Panc1 (cell line): ENCODE data around the gene UBA52. TPM values are rescaled to one million over a fixed set of nuclear protein-coding genes. Genes with fewer than 3 reads are reported as not detected.

Experiments
- ATAC-seq: fragments of 200-7000 bp; cut with Tn5 transposase; 2 replicates; pipeline ENCODE4 v1.9.1; 2020; ENCODE audit warnings: mild to moderate bottlenecking, moderate library complexity
- BruUV-seq: library from RNA; stranded (reverse); fragments of 400-500 nt; replicated peaks from 2 replicates; lab custom pipeline; 2021; lab: Mats Ljungman, UMichigan
- CTCF ChIA-PET: fragments of 300-600 bp; sonication (Branson Sonifier 250); formaldehyde crosslinking; loops from one replicate; lab custom pipeline; 2022; ENCODE audit warnings: antibody characterized with exemption; lab: Charles Lee
- POLR2A ChIA-PET: fragments of 300-600 bp; sonication (Branson Sonifier 250); formaldehyde crosslinking; loops from one replicate; lab custom pipeline; 2022; ENCODE audit warnings: antibody characterized with exemption; lab: Charles Lee
- DNase-seq: peaks from one replicate; pipeline ENCODE4 v3.0.0-alpha.2; 2010; ENCODE audit warnings: low read depth, low spot score
- H3K27ac ChIP-seq: 2 replicates; pipeline ENCODE4 v1.5.1; 2011; ENCODE audit warnings: mild to moderate bottlenecking, low read length, inconsistent platforms
- H3K27me3 ChIP-seq: fragments of 200-500 bp; sonication (Bioruptor generic); 2 replicates; pipeline ENCODE4 v1.6.0; 2014; ENCODE audit warnings: low read length, inconsistent platforms; ENCODE audit not compliant: control insufficient read depth, insufficient read depth
- H3K36me3 ChIP-seq: fragments of 200-500 bp; sonication (Bioruptor generic); 2 replicates; pipeline ENCODE4 v1.5.1; 2014; ENCODE audit warnings: inconsistent platforms, mild to moderate bottlenecking, low read length, moderate library complexity; ENCODE audit not compliant: control insufficient read depth, insufficient read depth
- H3K4me1 ChIP-seq: 2 replicates; pipeline ENCODE4 v1.5.1; 2011; ENCODE audit warnings: inconsistent platforms, mild to moderate bottlenecking, low read length, moderate library complexity; ENCODE audit not compliant: control insufficient read depth, insufficient read depth
- H3K4me3 ChIP-seq, 2 experiments: 2 replicates each; pipeline ENCODE4 v1.5.1; 2011 to 2012; ENCODE audit warnings: low read depth in 2 of 2, low read length in 2 of 2, mild to moderate bottlenecking in 2 of 2, inconsistent platforms in 1 of 2, moderate library complexity in 1 of 2
- H3K9me3 ChIP-seq: fragments of 200-500 bp; sonication (Bioruptor generic); 2 replicates; pipeline ENCODE4 v1.5.1; 2014; ENCODE audit warnings: low read depth, mild to moderate bottlenecking, inconsistent platforms, low read length, moderate library complexity; ENCODE audit not compliant: control insufficient read depth, insufficient read depth
- CTCF ChIP-seq: fragments of 450-650 bp; IDR thresholded peaks from 2 replicates; pipeline ENCODE4 v1.5.1; 2017; ENCODE audit warnings: mild to moderate bottlenecking
- POLR2AphosphoS5 ChIP-seq: IDR thresholded peaks from 2 replicates; pipeline ENCODE4 v1.6.1; 2012; ENCODE audit warnings: mild to moderate bottlenecking, low read depth, low read length, moderate library complexity
- REST ChIP-seq, 2 experiments: IDR thresholded peaks; 2 replicates each; pipeline ENCODE4 v1.6.1; 2011 to 2012; ENCODE audit warnings: low read depth in 2 of 2, control low read depth in 1 of 2, low read length in 1 of 2, mild to moderate bottlenecking in 1 of 2, moderate library complexity in 1 of 2; ENCODE audit not compliant: insufficient read depth in 1 of 2
- SIN3A ChIP-seq: IDR thresholded peaks from 2 replicates; pipeline ENCODE4 v1.6.1; 2012; ENCODE audit warnings: low read depth, mild to moderate bottlenecking, low read length, moderate library complexity, borderline replicate concordance; ENCODE audit not compliant: insufficient read depth
- TCF7L2 ChIP-seq: IDR thresholded peaks from 2 replicates; pipeline ENCODE4 v1.6.1; 2011; ENCODE audit warnings: mild to moderate bottlenecking, low read depth, low read length, inconsistent platforms
- in situ Hi-C: cut with HindIII; loops from 2 replicates; pipeline ENCODE4 v1.10.0; 2016; ENCODE audit warnings: low sequenced_read_pairs, low pct_unique_long_range_greater_than_20kb
- intact Hi-C: fragments of 100-400 bp; cut with micrococcal nuclease; formaldehyde crosslinking; loops from one replicate; pipeline ENCODE4 v1.10.0; 2022; ENCODE audit not compliant: unreplicated experiment
- total RNA-seq: library from RNA; stranded (reverse); gene quantifications from one replicate; pipeline ENCODE4 v1.2.1, GENCODE V29; 2021; ENCODE audit not compliant: unreplicated experiment

UBA52 gene
- total RNA-seq, 1 experiment from 2014 or later = 907 TPM

DNA sequence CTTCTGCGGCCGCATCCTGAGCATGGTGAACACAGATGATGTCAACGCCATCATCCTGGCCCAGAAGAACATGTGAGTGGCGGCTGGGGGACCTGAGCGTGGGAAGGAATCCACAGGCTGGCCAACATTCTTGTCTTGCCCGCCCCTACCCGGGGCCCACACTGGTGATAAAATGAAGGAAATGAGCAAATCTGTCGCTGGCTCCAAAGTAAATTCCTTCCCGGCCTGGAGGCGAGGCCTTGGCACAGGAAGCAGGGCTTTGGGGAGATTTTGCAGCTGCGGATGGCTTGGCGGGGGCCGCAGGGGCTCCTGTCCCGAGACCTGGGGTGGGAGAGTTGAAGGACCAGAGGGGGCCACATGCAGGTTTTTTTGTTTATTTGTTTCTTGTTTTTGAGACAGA lies 9.6 kb upstream of the UBA52 start:
- Histone ChIP-seq H3K9me3 (no peaks in the 10 kb centered on the region), H3K4me3 (no peak overlapping the region), H3K4me1 (0 out of 2 replicates have a peak, but pooled peaks cover 4% of the 10 kb centered on the region), H3K27me3 (no peaks in the 10 kb centered on the region), H3K36me3 (peaks cover 5% of the 10 kb centered on the region; the same call in 1 of the 2 replicates), H3K27ac (no peak overlapping the region)
- POLR2A ChIA-PET = no interaction called here
- TF ChIP-seq POLR2AphosphoS5 = no peak
- no peak for TF ChIP-seq TCF7L2
- TF ChIP-seq CTCF = no peak
- no peak for TF ChIP-seq SIN3A
- TF ChIP-seq REST (IDR thresholded peaks at IDR 0.05; ENCODE audit: insufficient read depth in 1 of 2, low read depth in 2 of 2, low read length in 1 of 2) = no peak
- ATAC-seq = no peak
- in situ Hi-C loops (no loop called here), intact Hi-C loops (no loop called here)
- DNase-seq = no peak
- BruUV-seq = no TSS peak
- CTCF ChIA-PET = no interaction called here

- Histone ChIP-seq H3K36me3 (no peaks in the 10 kb centered on the region; the same call in 1 of the 2 replicates), H3K27me3 (no peaks in the 10 kb centered on the region), H3K27ac (no peak overlapping the region), H3K4me1 (no peaks in the 10 kb centered on the region), H3K4me3 (no peak overlapping the region), H3K9me3 (no peaks in the 10 kb centered on the region)
- ChIA-PET POLR2A (no interaction called here), CTCF (no interaction called here)
- DNase-seq = no peak
- BruUV-seq = no TSS peak
- ATAC-seq = no peak
- in situ Hi-C loops = no loop called here
- intact Hi-C loops = no loop called here
- TF ChIP-seq POLR2AphosphoS5 (no peak), REST (IDR thresholded peaks at IDR 0.05; ENCODE audit: insufficient read depth in 1 of 2, low read depth in 2 of 2, low read length in 1 of 2) (no peak), SIN3A (no peak), TCF7L2 (no peak), CTCF (no peak)
Observed at GRCh38 chr19:18566953-18567352, 4.7 kb upstream of the UBA52 start.
